CD14-positive monocyte (primary cell): ENCODE data around the gene LYZL4. TPM values are rescaled to one million over a fixed set of nuclear protein-coding genes. Genes with fewer than 3 reads are reported as not detected.

Experiments used
- DNase-seq, 3 donors: peaks; one replicate each; pipeline ENCODE4 v3.0.0-alpha.2; 2011 to 2022
- H2AFZ ChIP-seq: 2 replicates; pipeline ENCODE4 v1.6.0; 2012; ENCODE audit warnings: mild to moderate bottlenecking, low read depth, low read length, inconsistent platforms; ENCODE audit not compliant: insufficient read depth, poor library complexity, severe bottlenecking
- H3K27ac ChIP-seq, 2 donors: 1 replicate in 1 of 2; 2 replicates in 1 of 2; pipeline ENCODE4 v1.5.1; 2012 to 2013; ENCODE audit warnings: low read length in 2 of 2, control low read depth in 1 of 2, inconsistent platforms in 1 of 2, low read depth in 1 of 2, mild to moderate bottlenecking in 1 of 2
- H3K27me3 ChIP-seq, 2 donors: one replicate each; pipeline versions ENCODE4 v1.6.0 to v1.6.1; 2011 to 2013; ENCODE audit warnings: low read length in 2 of 2; ENCODE audit not compliant: control insufficient read depth in 2 of 2, insufficient read depth in 2 of 2
- H3K36me3 ChIP-seq, 2 donors: replicated peaks in 1 of 2; 1 replicate in 1 of 2; 2 replicates in 1 of 2; pipeline versions ENCODE4 v1.5.1 to v1.6.1; 2012 to 2013; ENCODE audit warnings: low read length in 2 of 2, control low read depth in 1 of 2, inconsistent platforms in 1 of 2, mild to moderate bottlenecking in 1 of 2; ENCODE audit not compliant: insufficient read depth in 2 of 2, control insufficient read depth in 1 of 2
- H3K4me1 ChIP-seq, 2 donors: 1 replicate in 1 of 2; 2 replicates in 1 of 2; pipeline versions ENCODE4 v1.5.1 to v1.6.1; 2012 to 2013; ENCODE audit warnings: low read length in 2 of 2, control low read depth in 1 of 2, inconsistent platforms in 1 of 2, mild to moderate bottlenecking in 1 of 2, moderate library complexity in 1 of 2; ENCODE audit not compliant: insufficient read depth in 2 of 2, control insufficient read depth in 1 of 2
- H3K4me2 ChIP-seq: replicated peaks from 2 replicates; pipeline ENCODE3; 2012; ENCODE audit warnings: low read length, moderate library complexity, mild to moderate bottlenecking; ENCODE audit not compliant: poor library complexity, severe bottlenecking; ENCODE audit errors: extremely low read depth
- H3K4me3 ChIP-seq, 3 experiments: fragments of 200-600 bp in 1 of 3; sonication (generic) in 1 of 3; replicated peaks in 1 of 3; 1 replicate in 2 of 3; 2 replicates in 1 of 3; pipeline ENCODE4 v1.5.1; 2011 to 2013; ENCODE audit warnings: low read length in 3 of 3, mild to moderate bottlenecking in 3 of 3, control low read depth in 2 of 3, low read depth in 2 of 3, inconsistent platforms in 1 of 3, moderate library complexity in 1 of 3
- H3K79me2 ChIP-seq: 2 replicates; pipeline ENCODE4 v1.6.0; 2012; ENCODE audit warnings: mild to moderate bottlenecking, control low read depth, inconsistent platforms, low read length, moderate library complexity; ENCODE audit not compliant: insufficient read depth
- H3K9ac ChIP-seq: 2 replicates; pipeline ENCODE4 v1.6.0; 2017; ENCODE audit warnings: low read length, mild to moderate bottlenecking; ENCODE audit not compliant: insufficient read depth, poor library complexity, severe bottlenecking
- H3K9me3 ChIP-seq, 2 donors: replicated peaks in 1 of 2; 1 replicate in 1 of 2; 2 replicates in 1 of 2; pipeline versions ENCODE4 v1.5.1 to v1.6.1; 2012 to 2013; ENCODE audit warnings: low read length in 2 of 2, control low read depth in 1 of 2; ENCODE audit not compliant: control insufficient read depth in 1 of 2, insufficient read depth in 1 of 2
- H4K20me1 ChIP-seq: 2 replicates; pipeline ENCODE4 v1.6.0; 2012; ENCODE audit warnings: mild to moderate bottlenecking, low read length, control low read depth, moderate library complexity; ENCODE audit not compliant: insufficient read depth
- H3K27ac Mint-ChIP-seq, 7 donors: one replicate each; pipeline ENCODE4 v1.8.0; 2020; ENCODE audit warnings: mild to moderate bottlenecking in 7 of 7, mixed read lengths in 7 of 7, moderate library complexity in 6 of 7, inconsistent platforms in 2 of 7
- H3K27me3 Mint-ChIP-seq, 3 donors: one replicate each; pipeline ENCODE4 v1.8.0; 2021 to 2022; ENCODE audit warnings: low read depth in 3 of 3, mild to moderate bottlenecking in 3 of 3, mixed read lengths in 3 of 3, moderate library complexity in 3 of 3, inconsistent platforms in 1 of 3
- H3K36me3 Mint-ChIP-seq, 2 donors: one replicate each; pipeline ENCODE4 v1.8.0; 2020; ENCODE audit warnings: mixed read lengths in 2 of 2, inconsistent platforms in 1 of 2, mild to moderate bottlenecking in 1 of 2
- H3K4me1 Mint-ChIP-seq: one replicate; pipeline ENCODE4 v1.8.0; 2020; ENCODE audit warnings: mild to moderate bottlenecking, mixed read lengths
- H3K4me3 Mint-ChIP-seq, 2 donors: one replicate each; pipeline ENCODE4 v1.8.0; 2020; ENCODE audit warnings: mild to moderate bottlenecking in 2 of 2, mixed read lengths in 2 of 2, moderate library complexity in 1 of 2
- H3K9me3 Mint-ChIP-seq, 7 donors: one replicate each; pipeline ENCODE4 v1.8.0; 2020 to 2022; ENCODE audit warnings: mixed read lengths in 7 of 7, mild to moderate bottlenecking in 6 of 7, moderate library complexity in 6 of 7, inconsistent platforms in 2 of 7
- CTCF ChIP-seq: fragments of 200-600 bp; IDR thresholded peaks from one replicate; pipeline ENCODE4 v1.8.0; 2022; ENCODE audit warnings: antibody characterized with exemption, mild to moderate bottlenecking
- WGBS: methylation state at CpG from one replicate; pipeline ENCODE4 v1.1.5; 2013; ENCODE audit warnings: missing lambda C conversion rate; ENCODE audit not compliant: insufficient coverage; 5-methylcytosine and 5-hydroxymethylcytosine counted together
- intact Hi-C, 2 donors: fragments of 100-400 bp; cut with micrococcal nuclease; formaldehyde crosslinking; loops; one replicate each; pipeline versions ENCODE4 v1.15.0 to v1.15.1; 2023
- polyA plus RNA-seq, 3 donors: library from polyadenylated mRNA; depleted of rRNA in 1 of 3; unstranded in 2 of 3; stranded (reverse) in 1 of 3; fragments of 300-500 nt in 2 of 3; fragments of >200 nt in 1 of 3; fragmentation: Illumina TruSeq in 2 of 3; gene quantifications; 1 replicate in 2 of 3; 2 replicates in 1 of 3; pipeline ENCODE4 v1.2.3, GENCODE V29; 2012 to 2021

Gene LYZL4
- polyA plus RNA-seq, 3 donors, result not detected

DNA sequence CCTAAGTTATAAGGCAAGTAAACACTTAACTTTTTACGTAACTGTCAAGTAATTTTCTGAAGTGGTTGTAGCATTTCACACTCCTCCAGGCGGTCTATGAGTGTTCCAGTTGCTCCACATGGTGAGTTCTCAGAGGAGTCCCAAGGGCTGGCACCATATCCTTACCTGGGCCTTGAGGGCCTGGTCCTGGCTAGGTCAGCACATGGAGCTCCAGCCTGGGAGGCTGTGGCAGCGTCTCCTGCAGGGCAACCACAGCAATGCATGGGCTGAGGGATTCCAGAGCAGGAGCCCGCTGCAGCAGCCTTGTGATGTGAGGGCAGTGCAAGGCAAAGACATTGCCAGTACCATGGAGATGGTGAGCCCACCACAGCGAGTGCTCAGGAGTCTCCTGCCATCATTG lies 32.2 kb upstream of the LYZL4 start:
- Histone ChIP-seq H3K4me1 (no peaks in the 10 kb centered on the region), H3K36me3 (no peaks in the 10 kb centered on the region), H4K20me1 (no peaks in the 10 kb centered on the region), H2AFZ (no peak overlapping the region), H3K27ac (no peak overlapping the region), H3K4me3 (no peak overlapping the region), H3K9me3 (no peaks in the 10 kb centered on the region), H3K79me2 (no peaks in the 10 kb centered on the region), H3K4me2 (no peak overlapping the region), H3K9ac (no peak overlapping the region), H3K27me3 (peaks cover 0 to 4% of the 10 kb centered on the region in 2 donors)
- no peaks in the 10 kb centered on the region for H3K9me3 Mint-ChIP-seq
- no peak overlapping the region for H3K27ac Mint-ChIP-seq
- H3K27me3 Mint-ChIP-seq, result peaks cover 3 to 26% (median 19%) of the 10 kb centered on the region in 3 donors
- no peak for TF ChIP-seq CTCF
- H3K4me1 Mint-ChIP-seq, result no peaks in the 10 kb centered on the region
- H3K4me3 Mint-ChIP-seq, result no peak overlapping the region
- H3K36me3 Mint-ChIP-seq, result no peaks in the 10 kb centered on the region
- WGBS, result 92% methylated on average over 5 of the region's 5 CpGs
- intact Hi-C loops, result loop anchor here (5.0 to 10.0 kb wide), 4 partner anchors 195 to 550 kb away; no protein-coding TSS in a partner anchor
- no peak for DNase-seq

DNA sequence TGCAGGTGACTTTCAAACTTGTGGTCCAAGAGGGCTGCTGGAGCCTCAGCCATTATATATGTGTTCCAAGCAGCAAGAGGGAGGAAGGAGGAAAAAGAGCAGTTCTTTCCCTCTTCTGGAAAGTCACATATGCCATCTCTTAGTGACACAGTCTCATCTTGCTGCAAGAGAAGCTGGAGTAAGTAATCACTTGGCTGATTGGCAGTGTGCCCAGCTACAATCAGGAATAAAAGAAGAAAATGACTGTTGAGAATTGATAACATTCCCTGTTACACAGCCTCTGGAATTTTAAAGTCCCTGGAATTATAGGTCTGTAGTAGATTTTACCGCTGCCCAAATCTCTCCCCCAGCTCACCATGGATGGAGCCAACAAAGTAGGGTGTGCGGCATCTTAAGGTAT lies 31.4 kb upstream of the LYZL4 start:
- H3K9me3 ChIP-seq, result no peaks in the 10 kb centered on the region
- no peak overlapping the region for H3K4me3 ChIP-seq
- no peaks in the 10 kb centered on the region for H3K4me1 ChIP-seq
- no peaks in the 10 kb centered on the region for H4K20me1 ChIP-seq
- no peak overlapping the region for H3K27ac ChIP-seq
- no peaks in the 10 kb centered on the region for H3K79me2 ChIP-seq
- H3K27me3 ChIP-seq, result peaks cover 0 to 4% of the 10 kb centered on the region in 2 donors
- no peak for DNase-seq
- no peak overlapping the region for H3K4me2 ChIP-seq
- Mint-ChIP-seq H3K4me3 (no peak overlapping the region), H3K27ac (no peak overlapping the region), H3K4me1 (no peaks in the 10 kb centered on the region), H3K36me3 (no peaks in the 10 kb centered on the region), H3K27me3 (peaks cover 3 to 26% (median 19%) of the 10 kb centered on the region in 3 donors), H3K9me3 (no peaks in the 10 kb centered on the region)
- H2AFZ ChIP-seq, result no peak overlapping the region
- no CpG with 5 or more reads among the region's 2 CpGs for WGBS
- H3K36me3 ChIP-seq, result no peaks in the 10 kb centered on the region
- intact Hi-C loops, result loop anchor here (5.0 to 10.0 kb wide), 4 partner anchors 194 to 549 kb away; no protein-coding TSS in a partner anchor
- no peak overlapping the region for H3K9ac ChIP-seq
- no peak for TF ChIP-seq CTCF
